Fibroblast of the conjunctiva (primary cell): ENCODE data around the gene PHC3.
A peak's percentile ranks its signal among the peaks of the same experiment; 100 is the strongest.

ENCODE experiments used
- DNase-seq: peaks from one replicate; pipeline ENCODE4 v3.0.0-alpha.2; 2010; ENCODE audit warnings: low read depth

The PHC3 gene

DNA sequence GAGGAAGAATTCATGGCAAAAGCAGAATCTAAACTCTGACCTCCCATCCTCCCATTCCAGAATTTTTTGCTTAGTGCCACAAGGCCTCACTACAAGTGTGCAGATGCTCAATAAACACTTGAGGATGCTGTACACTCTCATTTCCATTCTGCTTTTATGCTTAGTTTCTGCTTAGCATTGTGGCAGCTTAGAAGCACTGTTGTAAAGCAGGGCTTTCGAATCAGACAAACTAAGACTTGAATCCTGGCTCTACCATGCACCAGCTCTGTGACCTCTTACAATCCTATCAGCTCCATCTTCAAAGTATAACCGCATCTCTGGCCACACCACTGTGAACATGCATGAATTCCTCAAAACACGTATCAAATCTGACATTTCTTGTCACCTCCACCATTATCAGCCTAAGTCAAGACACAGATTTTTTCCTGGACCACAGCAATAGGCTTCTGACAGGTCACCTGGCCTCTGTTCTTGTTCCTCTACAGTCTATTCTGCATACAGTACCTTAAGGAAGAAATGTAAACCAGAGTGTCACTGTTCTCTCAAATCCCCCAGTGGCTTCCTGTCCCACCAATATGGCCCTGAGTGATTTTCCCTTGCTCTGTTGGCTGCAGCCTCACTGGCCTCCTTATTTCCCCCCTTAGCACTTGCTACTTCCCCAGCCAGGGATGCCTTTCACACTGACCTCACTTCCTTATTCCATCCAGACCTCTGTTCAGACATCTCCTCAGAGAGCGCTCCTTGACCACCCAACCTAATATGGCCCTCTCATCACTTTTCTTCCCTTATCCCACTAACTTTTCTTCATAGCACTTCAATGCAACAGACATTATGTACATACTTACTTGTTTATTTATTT, 8.1 kb upstream of the PHC3 start:
- no peak for DNase-seq

DNA sequence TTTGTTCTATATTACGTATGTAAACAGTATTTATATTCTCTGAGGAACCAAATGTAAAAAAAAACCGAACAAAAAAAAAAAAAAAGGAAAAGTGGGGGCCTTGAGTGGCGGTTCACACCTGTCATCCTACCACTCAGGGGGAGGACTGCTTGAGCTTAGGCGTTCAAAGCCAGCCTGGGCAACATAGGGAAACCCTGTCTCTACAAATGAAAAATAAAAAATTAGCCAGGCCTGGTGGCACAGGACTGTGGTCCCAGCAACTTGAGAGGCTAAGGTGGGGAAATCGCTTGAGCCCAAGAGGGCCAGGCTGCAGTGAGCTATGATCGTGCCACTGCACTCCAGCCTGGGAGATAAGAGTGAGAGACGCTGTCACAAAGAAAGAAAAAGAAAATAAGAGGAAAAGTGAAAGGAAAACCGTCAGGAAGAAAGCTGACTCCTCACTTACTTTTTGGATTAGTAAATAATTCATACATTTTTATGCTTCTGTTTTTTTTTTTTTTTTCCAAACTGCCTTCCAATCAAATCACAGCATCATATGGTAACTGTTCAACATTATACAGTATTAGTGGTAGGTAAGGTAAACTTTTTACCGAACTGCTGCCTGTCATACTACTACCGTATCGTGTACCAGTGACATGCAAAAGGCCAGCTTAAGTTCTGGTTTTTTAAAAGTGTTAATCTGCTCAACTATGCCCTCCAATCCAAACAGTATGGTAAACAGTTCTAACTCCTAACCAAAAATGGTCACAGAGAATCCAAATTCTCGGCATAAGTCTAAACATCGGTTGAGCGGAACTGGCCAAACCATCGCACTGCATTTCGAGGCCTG, 1.2 kb downstream of the PHC3 start:
- DNase-seq, result peak; percentile 3

DNA sequence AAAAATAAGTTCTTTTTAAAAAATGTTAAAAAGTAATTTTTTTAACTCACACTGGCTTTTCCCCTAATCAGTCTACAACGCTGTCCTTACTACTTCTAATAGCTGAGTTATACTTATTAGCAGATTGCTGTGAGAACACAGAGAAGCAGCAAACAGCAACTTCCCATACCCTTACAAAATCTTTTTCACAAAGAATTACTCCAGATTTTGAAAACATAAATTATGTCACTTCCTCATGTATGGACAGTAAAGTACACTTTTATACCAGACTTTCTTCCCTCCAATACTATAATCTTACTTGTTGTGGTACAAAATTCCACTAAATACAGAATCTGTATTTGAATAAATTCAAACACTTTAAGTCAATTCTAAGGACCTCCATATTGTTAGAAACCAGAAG, 2.1 kb downstream of the PHC3 start:
- no peak for DNase-seq

DNA sequence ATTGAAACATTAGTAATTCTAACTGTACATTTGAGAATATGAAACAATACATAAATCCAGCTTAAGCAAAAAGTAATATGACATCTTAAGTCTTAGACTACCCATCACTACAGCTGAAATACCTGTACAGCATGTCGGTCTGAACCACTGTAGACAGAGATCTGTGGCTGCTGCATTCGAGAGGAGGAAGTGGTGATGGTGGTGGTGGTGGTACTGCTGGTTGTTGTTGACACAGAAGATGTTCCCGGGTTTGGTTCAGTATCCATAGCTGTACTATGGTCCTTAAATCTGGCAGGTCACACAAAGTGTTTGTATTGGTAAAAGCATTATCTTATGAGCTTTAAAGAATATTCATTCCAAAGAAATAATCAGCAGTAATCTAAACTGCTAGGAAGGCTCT, 2.9 kb downstream of the PHC3 start:
- DNase-seq, result no peak

DNA sequence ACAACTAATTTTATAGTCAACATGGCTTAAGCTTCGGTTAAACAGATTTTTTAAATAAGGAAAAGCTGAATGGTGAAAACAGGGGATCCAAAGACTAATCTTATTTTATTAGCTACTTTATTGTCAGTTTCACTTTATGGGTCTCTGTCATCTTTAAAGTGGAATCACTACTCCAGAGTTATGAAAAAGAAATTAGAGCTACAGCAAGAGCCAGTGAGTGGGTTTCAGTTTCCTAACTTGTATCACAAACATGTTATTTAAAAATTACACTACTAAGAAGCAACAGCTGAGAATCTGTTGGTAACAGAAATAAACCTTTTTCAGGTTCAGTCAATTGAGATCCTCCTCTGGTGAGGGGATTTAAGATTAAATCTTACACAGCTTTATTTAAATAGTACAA, 10.0 kb downstream of the PHC3 start:
- DNase-seq, result no peak

DNA sequence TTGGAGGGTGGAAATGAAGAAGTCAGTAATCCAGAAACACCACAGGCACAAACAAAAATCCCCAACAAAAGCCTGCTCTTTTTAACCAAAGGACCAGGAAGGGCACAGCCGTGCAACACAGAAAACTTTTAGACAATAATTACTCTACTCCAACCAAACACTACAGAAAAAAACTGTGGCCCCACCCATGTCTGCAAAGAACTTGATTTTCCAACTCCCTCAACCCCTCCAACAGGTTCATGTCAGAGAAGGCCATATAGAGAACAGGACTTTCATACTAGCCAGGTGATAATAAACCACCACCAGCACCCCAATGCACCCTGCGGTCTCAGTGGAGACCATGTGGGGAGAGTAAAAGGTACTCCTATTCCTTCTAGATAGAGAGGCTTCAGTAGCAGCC, 16.8 kb downstream of the PHC3 start:
- DNase-seq, result no peak

DNA sequence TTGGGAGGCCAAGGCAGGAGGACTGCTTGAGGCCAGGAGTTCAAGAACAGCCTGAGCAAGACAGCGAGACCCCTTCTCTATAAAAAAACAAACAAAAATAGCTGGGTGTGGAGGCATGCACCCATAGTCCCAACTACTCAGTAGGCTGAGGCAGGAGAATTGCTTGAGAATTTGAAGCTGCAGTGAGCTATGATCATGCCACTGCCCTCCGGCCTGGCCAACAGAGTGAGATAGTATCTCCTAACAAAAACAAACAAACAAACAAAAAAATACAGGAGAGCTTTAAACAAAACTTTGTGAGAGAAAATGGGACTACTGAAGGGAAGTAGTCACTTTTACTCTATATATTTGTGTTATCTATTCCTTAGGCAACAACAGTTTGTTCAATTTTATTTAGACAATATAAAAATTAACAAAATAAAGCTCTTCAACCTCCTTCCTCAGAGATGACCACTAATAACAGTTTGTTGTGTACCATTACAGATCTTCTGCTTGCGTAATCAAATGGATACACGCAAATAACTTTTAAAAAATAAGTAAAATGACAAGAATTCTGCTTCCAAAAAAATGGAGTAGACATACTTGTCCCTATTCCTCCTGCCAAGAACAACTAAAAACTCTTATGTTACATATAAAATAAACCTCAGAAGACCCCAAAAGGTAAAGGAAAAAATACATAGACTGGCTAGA, 17.4 kb downstream of the PHC3 start:
- no peak for DNase-seq

DNA sequence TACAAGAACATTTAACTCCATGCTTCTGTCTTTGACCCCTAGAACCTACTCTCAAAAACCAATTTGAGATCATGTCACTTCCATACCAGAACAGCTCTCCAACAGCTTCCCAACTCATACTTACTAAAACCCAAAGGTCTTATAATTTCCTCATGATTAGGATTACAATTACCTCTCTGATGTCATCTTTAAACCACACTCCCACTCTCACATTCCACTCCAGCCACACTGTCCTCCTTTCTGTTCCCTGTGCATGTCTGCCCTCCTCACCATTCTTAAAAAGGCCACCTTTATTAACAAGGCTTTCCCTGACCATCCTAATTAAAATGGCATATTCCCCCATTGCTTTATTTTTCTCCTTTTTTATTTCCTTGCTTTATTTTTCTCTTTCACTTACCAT, 18.9 kb downstream of the PHC3 start:
- no peak for DNase-seq

DNA sequence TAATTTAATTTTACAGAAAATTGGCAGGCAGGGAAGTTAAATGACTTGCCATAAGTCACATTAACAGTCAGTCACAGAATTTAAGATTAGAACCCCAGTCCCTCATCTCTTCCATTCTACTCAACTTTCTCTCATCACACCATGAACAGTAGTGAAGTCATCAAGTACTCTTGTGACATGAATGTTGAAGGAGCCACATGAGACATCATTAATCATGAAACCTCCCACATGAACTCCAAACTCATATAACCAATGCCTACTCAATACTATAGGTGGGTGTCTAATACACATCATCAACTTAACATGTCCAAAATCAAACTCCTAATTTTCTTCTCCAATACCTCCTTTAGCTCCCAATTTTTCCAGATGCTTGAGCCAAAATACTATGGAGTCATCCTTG, 19.5 kb downstream of the PHC3 start:
- DNase-seq, result no peak

DNA sequence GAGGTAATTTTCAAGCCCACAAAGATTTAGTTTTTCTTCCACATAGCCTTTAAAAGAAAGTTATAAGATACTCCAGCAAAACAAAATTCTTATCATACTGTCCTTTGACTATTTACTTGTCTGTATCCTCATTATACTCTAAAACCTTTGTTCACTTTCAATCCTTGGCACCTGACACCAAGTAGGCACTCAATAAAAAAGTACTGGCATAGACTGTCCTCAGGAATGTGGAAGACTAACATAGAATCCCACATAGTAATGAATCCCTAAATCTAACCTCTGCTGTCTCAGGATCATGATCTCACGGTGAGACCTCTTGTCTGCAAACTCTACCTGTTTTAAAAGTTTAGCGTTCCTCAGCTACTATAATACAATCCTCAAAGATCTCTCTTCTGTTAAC, 21.6 kb downstream of the PHC3 start:
- no peak for DNase-seq

DNA sequence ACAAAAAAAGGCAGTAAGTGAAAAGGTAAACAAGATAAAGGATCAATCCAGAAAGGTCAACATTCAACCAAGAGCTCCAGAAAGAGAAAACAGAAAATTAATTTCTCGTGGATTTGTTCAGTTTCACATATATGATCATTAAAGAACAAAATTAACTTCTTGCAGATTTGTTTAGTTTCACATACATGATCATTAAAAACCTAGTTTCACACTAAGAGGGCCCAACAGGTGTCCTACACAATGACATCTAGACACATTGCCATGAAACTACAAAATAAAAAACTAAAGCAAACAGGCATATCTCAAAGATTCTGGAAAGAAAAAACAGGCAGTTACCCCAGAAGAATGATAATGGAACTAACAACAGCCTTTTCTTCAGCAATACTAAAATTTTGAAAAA, 22.1 kb downstream of the PHC3 start:
- DNase-seq, result no peak

DNA sequence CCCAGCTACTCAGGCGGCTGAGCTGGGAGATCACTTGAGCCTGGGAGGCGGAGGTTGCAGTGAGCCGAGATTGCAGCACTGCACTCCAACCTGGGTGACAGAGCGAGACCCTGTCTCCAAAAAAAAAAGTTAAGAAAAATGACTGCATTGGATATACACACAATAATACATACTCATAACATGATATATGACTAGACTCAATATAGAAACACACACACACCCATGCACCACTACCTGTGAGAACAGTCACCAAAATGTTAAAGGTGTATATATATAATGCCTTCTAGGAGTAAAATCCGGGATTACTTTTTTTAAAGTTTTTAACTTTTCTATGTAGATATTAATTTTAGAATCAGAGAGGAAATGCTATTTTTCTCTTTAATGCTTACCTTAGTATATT, 25.9 kb downstream of the PHC3 start:
- no peak for DNase-seq

DNA sequence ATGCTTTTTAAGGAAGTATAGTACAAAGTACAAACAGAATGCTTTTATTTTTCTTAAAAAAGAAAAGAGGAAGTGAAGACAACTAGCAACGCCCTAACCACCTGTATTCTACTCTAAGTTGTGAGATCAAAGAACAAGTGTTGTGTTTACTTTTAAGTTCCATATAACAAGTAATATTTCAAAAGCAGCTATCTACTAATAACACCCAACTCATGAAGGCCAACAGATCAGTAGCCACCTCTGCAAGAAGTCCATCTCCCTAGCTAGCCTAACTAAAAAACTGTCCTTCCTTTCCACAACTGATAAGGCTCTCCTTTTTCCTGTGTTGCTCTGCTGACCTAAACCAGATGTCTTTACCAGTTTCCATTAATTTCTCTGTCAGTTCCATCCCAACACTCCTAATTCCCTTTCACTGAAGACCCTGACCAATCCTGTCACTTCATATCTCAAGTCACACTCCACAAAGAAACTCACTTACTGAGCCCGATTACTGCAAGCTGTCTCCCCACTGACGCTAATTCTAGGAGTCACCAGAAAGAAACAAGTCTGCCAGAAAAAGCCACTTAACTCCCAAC, 26.9 kb downstream of the PHC3 start:
- no peak for DNase-seq

DNA sequence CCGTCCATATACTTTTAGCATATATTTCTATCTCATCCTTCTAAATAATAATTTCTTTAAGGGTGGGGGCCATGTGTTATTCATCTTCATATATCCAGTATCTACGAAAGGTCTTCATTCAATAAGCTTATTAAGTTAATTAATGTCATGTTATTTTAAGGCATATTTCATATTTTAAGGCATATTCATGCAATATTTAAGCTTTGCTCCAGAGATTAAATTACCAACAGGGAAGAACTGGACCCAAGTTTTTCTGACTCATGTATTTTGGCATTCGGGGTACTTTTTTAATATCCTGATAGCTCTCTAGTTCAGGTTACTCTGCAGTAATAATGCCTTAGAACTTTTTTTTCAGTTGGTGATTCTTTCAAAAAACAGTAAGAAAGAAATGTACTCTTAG, 27.4 kb downstream of the PHC3 start:
- DNase-seq, result no peak

DNA sequence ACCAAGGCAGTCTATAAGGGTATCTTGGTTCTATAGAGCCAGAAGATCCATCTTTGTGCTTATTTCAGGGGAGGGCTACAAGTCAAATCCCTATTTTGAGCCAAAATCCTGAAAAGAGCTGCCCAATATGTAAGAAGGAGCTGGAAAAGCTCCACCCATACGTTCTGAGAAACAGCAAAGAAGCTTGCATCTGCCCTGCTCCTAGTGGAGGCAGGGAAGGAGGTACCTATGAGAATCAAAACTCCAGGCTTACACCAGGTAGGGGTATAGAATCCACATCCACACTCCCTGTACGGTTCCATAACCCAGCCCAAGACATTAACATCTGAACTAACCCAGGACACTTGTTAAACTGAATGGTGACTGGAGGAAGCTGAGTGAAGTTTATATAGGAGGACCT, 30.0 kb downstream of the PHC3 start:
- no peak for DNase-seq

DNA sequence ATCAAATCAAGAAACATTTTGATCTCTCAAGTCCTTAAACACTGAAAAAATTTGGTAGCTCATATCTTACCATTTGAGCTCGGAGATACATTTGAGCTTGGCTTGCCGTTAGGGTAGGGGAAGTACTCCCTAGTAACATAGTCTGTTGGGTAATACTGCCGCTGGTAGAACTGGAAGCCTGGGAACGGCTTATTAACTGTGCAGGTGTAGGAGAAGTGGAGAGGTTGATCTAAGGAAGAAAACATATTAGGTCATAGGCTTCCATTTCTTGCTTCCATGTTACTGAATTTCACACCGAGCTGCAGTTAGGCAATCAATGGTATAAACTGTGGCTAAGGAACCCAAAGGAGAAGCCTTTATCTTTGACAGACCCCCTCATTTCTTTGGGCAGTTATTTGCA, 32.5 kb downstream of the PHC3 start:
- no peak for DNase-seq

DNA sequence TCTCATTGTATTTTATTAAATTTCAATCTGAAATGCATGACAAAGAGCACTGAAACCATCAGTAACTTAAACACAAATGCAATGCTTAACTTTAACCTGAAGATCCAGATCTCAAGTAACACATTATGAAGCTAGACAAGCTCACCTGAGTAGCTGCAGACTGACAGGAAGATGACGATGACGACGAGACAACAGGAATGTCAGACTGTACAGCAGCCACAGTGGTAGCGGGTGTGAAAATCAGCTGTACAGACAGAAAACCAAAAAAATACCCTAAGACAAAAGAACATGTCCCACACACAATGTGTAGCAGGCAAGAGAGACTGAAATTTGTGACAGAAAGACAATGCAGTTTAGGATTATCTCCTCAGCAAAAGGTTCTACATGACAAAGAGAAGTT, 36.3 kb downstream of the PHC3 start:
- DNase-seq, result no peak

DNA sequence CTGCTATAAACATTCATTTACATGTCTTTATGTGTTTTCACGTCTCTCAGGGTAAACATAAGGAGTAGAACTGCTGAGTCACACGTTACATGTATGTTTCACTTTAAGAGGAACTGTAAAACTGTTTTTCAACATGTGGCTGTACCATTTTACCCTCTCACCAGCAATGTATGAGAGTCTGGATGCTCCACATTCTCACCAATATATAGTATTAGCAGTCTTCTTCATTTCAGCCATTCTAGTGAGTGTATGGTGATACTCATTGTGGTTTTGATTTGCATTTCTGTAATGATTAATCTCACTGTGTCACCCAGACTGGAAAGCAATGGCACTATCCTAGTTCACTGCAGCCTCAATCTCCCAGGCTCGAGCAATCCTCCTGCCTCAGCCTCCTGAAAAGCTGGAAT, 37.1 kb downstream of the PHC3 start:
- DNase-seq, result no peak

DNA sequence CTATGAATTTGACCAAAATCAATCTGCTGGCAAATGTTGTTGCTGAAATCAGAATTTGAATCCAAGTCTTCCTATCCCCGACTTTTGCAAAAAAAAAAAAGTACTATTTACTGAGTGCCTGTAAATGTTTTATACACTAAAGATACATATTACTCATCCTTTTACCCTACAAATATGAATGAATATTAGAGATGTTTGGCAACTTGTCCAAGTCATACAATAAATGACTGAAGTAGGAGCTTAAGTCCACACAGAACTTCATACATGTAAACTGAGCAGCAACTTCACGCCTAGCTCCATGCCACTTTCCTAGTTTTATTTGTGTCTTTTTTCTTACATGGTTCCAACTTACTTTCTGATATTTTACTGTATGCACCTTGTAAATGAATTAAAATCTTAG, 39.2 kb downstream of the PHC3 start:
- DNase-seq, result no peak

DNA sequence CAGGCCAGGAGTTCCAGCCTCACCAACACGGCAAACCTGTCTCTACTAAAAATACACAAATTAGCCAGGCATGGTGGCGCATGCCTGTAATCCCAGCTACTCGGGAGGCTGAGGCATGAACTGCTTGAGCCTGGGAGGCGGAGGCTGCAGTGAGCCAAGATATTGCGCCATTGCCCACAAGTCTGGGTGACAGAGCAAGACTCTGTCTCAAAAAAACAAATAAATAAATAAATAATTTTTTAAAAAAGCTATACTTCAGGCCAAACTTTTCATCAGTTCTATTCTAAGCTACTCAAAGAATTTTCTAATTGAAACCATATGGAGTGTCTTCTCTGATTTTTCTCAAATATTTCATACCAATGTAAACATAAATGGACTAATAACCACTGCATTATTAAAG, 43.5 kb downstream of the PHC3 start:
- peak; percentile 41 for DNase-seq

DNA sequence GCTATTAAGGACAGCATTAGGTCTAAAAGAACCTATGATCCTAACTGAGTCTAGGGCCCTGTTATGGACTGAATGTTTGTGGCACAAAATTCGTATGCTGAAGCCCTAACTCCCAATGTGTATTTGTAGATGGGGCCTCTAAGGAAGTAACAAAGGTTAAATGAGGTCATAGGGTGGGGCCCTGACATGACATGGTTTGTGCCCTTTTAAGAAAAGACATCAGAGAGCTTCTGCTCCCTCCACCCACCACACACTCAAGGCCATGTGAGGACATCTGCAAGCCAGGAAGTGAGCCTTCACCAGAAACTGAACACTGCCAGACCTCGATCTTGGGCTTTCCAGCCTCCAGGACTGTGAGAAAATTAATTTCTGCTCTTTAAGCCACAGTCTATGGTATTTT, 49.2 kb downstream of the PHC3 start:
- DNase-seq, result no peak

DNA sequence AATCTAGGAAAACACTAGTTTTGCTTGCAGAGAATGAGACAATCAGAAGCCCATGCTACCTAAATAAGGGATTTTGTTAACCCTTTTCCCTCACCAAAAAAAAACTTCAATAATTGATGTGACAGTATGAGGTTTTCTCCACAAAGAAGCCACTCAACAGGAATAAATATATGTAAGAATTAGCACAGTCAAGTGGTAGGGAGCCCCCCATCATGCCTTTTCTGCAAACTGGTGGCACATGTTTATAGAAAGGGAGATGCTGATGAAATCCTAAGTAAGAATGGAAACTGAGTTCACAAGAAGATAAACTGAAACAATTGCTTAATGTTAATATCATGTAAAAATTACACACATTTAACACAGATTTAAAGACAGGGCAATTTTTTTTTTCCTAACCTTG, 51.0 kb downstream of the PHC3 start:
- no peak for DNase-seq

DNA sequence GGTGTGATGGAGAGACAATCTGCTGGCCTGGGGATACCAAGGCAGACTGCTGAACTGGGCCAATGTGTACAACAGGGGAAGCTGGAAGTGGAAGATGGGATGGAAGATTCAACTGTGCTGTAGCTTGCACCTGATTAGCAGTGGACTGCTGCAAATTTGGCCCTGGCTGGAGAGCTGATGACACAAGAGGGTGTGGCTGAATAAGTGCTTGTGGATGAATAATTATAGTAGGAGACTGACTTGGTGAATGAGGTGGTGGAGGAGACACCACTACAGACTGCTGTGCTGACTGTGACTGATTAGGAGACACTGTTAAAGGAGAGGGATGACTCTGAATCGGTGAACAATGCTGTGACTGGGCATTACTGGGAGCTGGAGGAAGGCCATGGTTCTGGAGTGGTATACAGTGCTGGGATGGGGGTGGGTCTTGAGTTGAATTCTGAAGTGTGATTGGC, 52.5 kb downstream of the PHC3 start:
- no peak for DNase-seq
